GM21737 (cell line): ENCODE measurements around the gene TMTC2.
"Not testable (repeated sequence)": the region's sequence is repeated elsewhere in the genome, so short reads cannot be mapped to it uniquely, and the experiment has no call there.

Experiments used
- ATAC-seq: cut with Tn5 transposase; IDR thresholded peaks from one replicate; pipeline ENCODE4 v1.9.1; 2021; ENCODE audit warnings: mild to moderate bottlenecking, moderate library complexity; ENCODE audit not compliant: unreplicated experiment

TMTC2 gene

DNA sequence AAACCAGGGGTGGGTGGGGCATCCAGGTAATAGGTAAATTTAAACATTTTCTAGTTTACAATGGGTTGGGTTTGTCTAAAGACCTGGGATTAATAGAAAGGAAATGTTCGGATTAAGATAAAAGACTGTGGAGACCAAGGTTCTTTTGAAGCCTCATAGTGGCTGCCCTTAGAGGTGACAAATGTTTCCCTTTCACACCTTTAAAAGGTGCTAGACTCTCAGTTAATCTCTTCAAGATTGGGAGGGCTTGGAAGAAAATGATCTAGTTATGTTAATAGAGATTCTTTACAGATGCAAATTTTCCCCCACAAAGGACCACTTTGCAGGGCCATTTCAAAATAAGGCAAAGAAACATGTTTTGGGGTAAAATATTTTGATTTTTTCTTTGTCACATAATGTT lies 39.0 kb downstream of the TMTC2 start:
- ATAC-seq: no peak

DNA sequence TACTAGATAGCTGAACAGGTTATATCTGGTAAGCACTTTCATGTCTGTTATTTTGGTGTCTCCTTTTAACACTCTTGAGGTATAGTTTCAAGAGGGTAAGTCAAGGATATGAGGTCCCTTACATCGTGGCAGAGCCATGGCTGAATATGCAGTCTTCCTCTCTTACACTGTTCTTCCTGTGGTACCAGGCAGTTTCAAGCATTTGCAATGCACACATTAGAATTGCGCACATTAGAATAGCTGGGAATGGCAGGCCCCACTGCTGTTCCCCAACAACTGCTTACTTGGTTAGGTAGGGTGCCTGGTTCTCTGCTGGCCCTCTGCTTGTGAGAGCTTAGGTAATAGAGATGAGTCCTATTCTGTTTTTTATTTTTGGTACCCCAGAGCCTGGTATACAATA lies 41.2 kb downstream of the TMTC2 start:
- no peak for ATAC-seq

DNA sequence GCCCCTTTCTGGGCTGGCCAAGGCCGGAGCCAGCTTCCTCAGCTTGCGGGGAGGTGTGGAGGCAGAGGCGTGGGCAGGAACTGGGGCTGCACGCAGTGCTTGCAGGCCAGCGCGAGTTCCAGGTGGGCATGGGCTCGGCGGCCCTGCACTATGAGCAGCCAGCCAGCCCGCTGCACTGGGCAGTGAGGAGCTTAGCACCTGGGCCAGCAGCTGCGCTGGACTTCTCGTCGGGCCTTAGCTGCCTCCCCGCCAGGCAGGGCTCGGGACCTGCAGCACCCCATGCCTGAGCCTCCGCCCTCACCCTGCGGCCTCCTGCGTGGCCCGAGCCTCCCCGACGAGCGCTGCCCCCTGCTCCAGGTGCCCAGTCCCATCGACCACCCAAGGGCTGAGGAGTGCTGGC lies 42.0 kb downstream of the TMTC2 start:
- no peak for ATAC-seq

DNA sequence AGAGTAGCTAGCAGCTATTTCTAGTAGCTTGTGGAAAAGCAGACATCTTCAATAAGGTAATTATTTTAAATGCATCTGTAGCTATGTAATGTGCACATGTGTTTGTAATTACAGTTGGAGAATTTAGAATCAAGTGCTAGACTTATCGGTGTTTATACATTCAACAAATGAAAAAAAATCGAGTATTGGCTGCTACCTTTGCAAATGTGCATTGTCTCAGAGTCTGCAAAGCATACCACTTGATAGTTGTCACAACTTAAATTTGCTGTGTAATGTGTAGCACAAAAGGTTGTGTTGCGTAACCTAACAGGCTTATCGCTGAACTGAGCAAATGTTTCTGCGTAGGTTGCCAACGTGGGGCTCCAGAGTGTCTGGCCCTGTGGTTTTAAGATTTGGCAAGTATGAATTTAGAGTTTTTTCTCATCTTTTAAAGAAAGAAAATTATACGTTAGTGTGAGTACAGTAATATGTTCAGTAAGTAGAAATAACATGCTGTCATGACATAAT lies 44.3 kb downstream of the TMTC2 start:
- ATAC-seq: no peak

DNA sequence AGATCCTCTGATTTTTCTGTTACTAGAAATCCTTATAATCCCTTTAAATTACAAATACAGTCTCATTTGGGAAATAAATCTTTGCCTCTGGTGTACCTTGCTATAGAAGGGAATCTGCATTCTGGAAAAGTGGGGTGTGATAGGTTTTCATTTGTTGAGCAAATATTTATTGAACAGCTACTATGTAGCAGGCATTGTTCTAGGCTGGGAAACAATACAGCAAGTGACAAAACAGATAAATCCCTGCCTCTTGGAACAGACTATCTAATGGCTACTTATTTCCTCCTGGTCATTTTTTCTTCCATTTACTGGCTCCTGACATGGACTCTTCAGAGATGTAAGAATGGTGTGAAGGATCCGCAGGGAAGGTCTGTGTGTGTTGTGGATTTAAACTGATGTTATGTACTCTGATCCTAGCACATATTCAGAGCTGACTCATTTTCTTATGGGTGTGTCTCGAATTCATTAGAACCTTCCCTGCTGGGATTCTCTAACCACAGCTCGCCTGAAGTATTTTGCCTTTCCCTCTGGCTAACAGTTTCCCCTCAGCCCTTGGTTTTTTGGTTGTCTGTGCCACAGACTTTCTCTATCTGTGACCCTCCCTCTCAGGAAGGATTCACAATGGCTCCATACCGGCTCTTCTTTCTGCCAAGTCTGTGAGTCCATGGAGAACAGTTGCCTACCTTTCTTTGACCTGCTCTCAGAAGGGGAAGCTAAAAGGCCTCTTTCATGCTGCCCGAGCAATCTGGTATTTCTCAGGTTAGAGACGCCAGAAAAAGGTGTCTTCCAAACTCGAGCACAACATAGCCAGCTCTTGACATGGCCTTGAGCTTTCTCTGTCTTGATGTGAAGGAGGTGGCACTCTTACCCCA lies 53.7 kb downstream of the TMTC2 start:
- no peak for ATAC-seq

DNA sequence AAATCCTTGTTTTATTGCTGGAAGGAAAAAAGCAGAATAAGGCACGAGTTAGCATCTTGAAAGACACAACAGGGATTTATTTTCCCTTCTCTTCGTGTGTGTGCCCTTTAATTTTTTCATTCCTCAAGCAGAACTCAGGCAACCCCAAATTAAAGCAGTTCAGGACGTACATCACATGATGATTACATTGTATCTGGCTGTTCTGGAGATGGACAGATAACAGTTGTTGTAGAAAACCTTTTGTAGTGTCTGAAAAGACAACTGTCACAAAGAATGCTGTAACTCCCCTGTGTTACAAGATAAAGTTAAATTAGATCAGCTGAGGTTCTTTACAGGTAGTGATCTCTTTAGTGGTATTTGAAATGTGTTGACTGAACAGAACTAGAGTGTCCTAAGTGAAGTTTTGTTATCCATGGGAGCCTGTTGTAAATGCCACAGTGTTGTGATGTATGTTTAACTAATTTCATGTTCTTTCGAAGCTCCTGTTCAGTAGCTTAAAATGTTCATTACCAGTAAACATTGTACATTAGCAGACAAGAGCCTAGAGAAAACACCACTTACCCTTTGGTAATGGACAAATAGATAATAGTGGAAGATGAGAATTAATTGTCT lies 58.5 kb downstream of the TMTC2 start:
- no peak for ATAC-seq

DNA sequence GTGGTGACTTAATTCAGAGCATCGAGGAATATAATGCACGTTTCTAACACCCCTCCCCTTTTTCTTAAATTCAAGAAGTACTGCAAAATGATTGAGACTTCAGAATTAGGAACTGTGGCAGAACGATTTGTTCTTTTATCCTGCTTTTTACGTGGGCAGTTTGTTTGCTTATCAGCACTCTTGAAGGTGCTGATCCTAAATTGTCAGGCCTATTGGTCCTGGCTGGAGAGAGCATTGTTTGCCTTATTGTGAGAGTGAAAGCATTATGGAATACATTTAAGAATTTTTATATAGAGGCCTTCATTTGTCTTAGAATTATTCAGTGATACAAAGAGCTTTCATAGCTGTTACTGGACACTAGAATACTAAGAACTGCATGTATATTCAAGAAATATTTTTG lies 59.1 kb downstream of the TMTC2 start:
- no peak for ATAC-seq

DNA sequence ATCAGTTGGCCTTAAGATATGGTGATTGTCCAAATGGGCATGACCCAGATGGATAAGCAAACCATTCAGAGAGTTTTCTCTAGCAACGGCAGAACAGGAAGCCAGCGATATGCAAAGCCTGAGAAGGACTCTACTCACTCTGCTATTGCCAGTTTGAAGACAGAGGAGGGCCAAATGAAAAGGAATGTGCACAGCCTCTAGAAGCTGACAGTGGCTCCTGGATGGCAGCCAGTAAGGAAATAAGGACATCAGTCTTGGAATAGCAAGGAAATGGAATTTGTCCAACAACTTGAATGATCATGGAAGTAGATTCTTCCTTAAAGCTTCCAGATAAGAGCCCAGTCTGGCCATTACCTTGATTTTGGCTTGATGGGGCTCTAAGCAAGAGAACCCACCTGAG lies 60.0 kb downstream of the TMTC2 start:
- no peak for ATAC-seq

DNA sequence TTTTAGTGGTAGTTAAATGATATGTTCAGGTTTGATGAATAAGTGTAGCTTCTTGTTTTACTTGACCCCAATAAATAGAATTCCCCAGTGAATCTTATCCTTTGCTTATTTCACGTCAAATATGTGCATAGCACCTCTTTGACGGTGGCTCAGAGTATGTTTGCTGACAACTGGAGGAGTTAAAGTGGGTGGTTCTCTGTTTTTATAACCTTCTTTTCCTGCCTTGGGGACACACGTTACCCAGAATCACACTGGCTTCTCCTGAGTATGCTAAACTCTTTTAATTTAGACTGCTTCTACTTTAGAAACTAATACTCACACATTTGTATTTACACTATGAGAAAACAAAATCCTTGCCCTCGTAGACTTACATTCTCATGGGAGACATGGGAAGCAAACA lies 62.3 kb downstream of the TMTC2 start:
- no peak for ATAC-seq

DNA sequence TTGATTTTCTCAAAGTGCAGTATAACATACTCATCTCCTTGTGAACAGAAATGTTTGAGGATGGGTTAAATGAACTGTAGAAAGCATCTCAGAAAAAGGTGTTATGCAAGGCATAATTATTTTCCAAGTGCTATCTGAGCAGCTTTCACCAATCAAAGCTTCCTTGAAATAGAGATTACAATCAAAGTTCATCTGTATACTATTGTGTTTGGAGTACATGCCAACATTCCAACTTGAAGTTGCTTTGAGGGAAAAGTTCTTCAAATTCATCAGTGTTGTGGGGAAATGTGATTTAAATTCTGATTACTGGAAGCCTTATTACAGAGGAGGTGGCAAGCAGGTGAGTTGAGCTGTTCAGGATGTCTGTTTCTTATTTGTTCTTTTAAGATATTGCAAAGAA lies 68.2 kb downstream of the TMTC2 start:
- ATAC-seq: no peak

DNA sequence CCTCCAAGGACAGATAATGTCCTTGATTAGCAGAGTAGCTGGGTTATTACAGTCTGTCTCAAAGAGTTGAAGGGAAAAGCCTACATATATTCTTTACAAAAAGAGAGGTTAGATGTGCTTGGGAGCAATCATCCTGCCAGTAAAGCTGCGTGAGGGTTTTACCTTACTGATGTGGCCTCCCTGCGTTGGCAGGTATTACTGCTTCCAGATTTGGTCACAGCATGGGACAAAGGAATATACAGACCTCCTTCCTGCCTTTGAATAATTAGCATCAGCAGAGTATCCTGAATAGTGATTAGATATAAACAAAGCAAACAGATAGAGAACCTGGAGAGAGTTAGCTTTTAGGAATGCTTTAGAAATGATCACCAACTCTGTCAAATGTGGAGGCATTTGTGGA lies 69.6 kb downstream of the TMTC2 start:
- ATAC-seq: no peak

DNA sequence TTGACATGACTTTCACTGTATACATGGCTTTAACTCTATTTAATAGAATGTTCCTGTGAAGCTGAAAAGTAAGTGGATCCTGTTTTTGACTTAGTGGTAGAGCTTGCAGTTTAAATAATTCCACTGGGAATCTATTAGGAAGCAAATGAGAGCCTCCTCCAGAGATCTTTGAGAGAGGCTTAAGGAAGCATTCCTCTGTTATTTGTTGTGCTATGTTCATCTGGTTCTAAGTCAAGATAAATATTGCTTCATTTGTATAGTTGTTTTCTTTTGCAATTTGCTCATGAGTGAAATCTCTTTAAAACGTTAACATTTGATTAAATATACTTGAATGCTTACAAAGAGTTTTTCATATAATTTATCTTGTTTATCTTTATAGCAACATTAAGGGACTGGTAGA lies 70.4 kb downstream of the TMTC2 start:
- ATAC-seq: no peak

DNA sequence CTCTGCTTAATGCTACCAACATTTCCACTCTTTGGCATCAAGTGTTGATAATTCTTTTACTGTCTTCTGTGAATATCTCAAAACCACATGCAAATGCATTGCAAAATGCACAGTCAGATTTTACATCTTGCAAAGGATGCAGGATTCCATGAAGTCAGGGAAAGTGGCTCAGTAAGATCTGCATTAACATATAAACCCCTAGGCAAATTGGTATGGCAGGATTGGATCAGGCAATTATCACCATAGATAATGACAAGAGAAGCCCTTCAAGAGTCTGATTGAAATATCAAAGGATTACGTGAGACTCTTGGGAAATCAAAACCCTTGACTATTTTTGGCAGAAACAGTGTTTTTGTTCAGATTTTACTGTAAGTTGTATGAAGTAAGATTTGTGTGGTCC lies 71.0 kb downstream of the TMTC2 start:
- no peak for ATAC-seq

DNA sequence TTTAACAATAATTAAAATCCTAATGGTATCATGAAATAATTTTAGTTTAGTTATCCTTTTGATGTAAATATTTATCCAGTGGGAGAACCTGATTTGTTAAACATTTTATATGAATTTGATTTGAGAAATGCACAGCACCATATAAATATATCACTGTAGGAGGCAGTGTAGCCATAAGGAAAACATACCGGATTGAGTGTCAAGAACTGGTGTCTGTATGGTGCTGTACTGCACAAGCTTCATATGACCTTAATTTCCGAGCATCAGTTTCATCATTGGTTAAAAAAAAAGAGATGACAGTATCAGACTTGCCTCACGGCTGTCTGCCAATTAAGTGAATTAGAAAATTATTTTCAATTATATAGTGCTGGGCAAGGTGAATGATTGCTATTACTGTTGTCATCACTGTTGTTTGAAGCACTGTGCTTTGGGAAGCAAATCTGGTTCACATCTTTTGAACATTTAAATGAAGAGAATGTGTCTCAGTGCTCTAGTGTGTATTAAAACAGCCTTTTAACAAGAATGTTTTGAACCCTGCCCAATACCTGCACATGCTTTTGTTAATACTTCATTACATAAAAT lies 72.1 kb downstream of the TMTC2 start:
- ATAC-seq: no peak

DNA sequence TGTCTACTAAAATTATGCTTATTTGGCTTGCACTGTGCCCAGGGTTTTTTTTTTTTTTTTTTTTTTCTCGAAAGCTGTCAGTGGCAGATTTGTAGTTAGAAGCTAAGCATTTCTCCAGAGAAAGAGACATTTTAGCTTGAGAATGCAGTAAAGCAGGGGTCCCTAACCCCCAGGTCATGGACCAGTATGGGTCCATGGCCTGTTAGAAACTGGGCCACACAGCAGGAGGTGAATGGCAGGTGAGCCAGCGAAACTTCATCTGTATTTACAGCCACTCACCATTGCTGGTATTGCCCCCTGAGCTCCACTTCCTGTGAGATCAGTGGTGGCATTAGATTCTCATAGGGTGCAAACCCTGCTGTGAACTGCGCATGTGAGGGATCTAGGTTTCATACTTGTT lies 73.7 kb downstream of the TMTC2 start:
- ATAC-seq: no peak

DNA sequence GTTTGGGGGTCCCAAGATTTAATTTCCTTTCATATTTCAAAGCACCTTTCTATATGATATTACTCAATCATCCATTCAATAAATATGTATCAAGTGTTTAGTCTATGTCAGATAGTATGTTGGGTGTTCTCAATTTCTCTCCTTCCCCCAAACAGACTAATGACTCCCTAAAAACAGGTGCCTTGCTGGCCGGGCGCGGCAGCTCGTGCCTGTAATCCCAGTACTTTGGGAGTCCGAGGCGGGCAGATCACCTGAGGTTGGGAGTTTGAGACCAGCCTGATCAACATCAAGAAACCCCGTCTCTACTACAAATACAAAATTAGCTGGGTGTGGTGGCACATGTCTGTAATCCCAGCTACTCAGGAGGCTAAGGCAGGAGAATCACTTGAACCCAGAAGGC lies 78.5 kb downstream of the TMTC2 start:
- ATAC-seq: not testable (repeated sequence)

DNA sequence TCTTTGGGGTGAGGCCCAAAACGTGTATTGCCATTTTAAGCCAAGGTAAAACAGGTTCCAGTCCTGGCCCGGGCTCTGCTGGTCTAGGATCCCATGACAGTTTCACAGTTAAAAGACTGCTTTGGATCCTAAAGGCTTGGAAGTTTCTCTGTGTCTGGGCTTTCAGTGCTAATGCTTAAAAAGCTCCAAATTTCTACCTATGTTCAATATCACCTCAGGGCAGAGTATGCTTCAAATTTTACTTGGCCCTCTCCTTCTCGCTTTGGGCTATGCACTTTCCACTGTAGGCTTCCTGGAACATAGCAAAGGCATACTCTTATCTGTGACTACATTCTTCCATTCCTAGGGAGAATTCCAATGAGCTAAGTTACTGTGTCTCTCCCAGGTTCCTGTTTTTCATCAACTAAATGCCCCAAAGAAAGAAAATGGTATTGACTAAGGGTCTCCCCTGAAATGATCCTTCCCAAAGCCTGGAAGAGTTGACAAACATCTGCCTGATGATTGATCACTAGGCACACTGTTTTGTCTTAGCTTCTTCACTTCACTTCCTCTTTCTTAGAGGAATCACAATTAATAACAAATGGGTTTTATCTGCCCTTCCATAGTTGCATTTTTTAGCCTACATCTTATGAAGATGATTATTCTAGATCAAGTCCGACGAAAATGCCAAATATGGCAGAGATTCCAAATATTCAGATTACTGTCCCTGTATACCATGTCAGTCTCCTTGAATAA lies 79.4 kb downstream of the TMTC2 start:
- ATAC-seq: no peak

DNA sequence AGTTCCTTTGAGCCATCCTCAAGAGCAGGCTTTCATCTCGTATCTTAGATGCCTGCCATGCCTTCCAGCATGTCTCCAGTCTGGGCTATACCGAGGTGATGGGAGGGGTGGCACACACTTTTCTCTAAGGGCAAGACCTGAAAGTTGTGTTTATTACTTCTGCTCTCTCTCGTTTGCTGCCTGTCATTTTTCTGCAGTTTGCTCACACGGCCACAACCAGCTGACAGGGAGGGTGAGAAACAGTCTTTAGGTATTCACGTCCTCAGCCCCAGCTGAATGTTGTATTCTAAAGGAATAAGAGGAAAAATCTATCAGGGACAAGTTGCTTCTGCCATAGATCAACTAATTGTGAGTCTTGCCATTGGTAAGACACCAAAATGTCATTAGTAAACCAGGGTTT lies 88.0 kb downstream of the TMTC2 start:
- ATAC-seq: no peak

DNA sequence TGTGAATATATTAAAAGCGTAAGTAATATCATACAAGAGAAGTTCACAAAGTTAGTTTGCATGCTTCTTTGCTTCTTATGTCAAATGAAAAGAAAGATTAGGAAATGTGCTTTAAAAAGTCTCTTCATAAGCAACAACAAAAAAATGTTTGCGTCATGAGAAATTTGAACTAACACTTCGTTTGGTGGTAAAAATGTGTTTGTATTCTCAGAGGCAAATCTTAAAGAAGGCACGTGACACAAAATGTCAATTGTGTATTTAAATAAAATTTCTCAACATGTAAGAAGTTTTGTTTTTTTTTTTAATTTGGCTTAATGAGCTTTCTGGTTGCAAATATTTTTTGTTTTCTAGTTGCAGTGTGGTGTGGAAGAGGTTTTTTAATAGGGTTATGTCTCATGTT lies 93.8 kb downstream of the TMTC2 start:
- ATAC-seq: no peak

DNA sequence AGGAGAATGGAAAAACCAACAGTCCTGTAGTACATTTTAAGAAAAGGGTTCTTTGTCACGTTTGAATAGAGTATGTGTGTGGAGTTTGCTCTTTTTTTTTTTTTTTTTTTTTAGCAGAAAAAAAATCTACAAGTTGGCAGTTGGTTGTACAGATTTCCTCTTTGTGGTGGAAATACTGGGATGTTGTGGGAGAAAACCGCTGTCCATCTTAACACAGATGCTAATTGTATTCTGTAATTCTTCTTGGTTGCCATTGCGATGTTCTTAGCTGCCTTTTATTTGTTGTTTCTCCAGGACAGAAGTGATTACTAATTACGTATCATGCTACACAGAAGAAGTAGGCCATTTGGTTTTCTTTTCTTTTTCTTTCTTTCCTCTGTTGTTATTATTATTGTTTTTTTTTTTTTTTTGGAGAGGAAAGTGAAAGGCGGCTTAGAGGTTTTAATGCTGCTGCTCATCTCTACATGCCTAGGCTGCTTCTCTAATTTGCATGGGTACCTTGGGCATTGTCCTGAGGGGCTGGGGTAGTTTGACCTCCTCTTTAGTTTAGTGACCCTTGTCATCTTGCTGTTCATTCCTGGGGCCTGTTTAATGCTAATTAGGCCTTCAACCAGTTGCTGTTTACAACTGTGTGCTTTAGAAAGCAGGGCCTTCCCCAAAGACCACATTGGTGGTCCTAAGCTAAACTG lies 94.7 kb downstream of the TMTC2 start:
- no peak for ATAC-seq

DNA sequence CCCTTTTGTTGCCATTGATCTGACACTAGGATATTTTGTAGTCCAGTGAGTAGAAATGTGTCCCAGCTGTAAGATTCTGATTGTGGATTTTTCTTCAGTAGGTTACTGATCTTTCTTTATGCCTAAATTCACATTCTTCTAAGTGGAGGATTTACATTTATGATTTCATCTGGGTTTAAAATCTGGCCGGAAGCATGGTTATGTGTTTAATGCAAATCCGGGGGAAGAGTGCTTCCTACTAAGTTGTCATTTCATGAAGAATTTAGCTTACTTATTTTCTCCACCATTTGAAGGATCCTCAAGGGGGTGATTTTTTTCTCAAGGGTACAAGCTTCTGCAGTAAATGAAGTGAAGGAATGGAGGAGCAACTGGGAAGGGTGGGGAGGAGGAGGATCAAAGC lies 96.7 kb downstream of the TMTC2 start:
- no peak for ATAC-seq
